Suppressor macrophage treated with lipopolysaccharide for 4 hours (primary cell): Measurements from ENCODE around the gene C1orf159.
A peak's percentile ranks its signal among the peaks of the same experiment; 100 is the strongest.

Experiments used
- DNase-seq: peaks from one replicate; pipeline ENCODE4 v3.0.0-alpha.2; 2020

C1orf159 gene

GRCh38 chr1:1049318-1050165, 66.3 kb downstream of the C1orf159 start:
- DNase-seq = no peak

GRCh38 chr1:1048765-1049164, 67.1 kb downstream of the C1orf159 start:
- no peak for DNase-seq

- no peak for DNase-seq
Observed at GRCh38 chr1:1047963-1048362, 67.9 kb downstream of the C1orf159 start.

- DNase-seq = no peak
Observed at GRCh38 chr1:1047407-1047806, 68.5 kb downstream of the C1orf159 start.

- DNase-seq = no peak
Observed at GRCh38 chr1:1046767-1047166, 69.1 kb downstream of the C1orf159 start.

- DNase-seq = no peak
Observed at GRCh38 chr1:1046243-1046642, 69.6 kb downstream of the C1orf159 start.

GRCh38 chr1:1045129-1045528, 70.8 kb downstream of the C1orf159 start:
- DNase-seq = no peak

- DNase-seq = no peak
Observed at GRCh38 chr1:1044455-1045078, 71.3 kb downstream of the C1orf159 start.

- DNase-seq = no peak
Observed at GRCh38 chr1:1043921-1044320, 72.0 kb downstream of the C1orf159 start.

GRCh38 chr1:1043411-1043810, 72.5 kb downstream of the C1orf159 start:
- DNase-seq = no peak

- no peak for DNase-seq
Observed at GRCh38 chr1:1042835-1043234, 73.1 kb downstream of the C1orf159 start.

GRCh38 chr1:1041873-1042272, 74.0 kb downstream of the C1orf159 start:
- no peak for DNase-seq

- no peak for DNase-seq
Observed at GRCh38 chr1:1041092-1041523, 74.8 kb downstream of the C1orf159 start.

GRCh38 chr1:1040004-1040991, 75.6 kb downstream of the C1orf159 start:
- peak; percentile 82 for DNase-seq

- peak; percentile 56 for DNase-seq
Observed at GRCh38 chr1:1039145-1039910, 76.6 kb downstream of the C1orf159 start.

GRCh38 chr1:1038694-1039093, 77.2 kb downstream of the C1orf159 start:
- DNase-seq = peak; percentile 86

- DNase-seq = no peak
Observed at GRCh38 chr1:1037366-1038327, 78.2 kb downstream of the C1orf159 start.

GRCh38 chr1:1035291-1035943, 80.5 kb downstream of the C1orf159 start:
- no peak for DNase-seq

GRCh38 chr1:1034439-1034781, 81.5 kb downstream of the C1orf159 start:
- DNase-seq = no peak

GRCh38 chr1:1033731-1034438, 82.0 kb downstream of the C1orf159 start:
- DNase-seq = no peak
